Activated T-cell treated with anti-CD3 and anti-CD28 coated beads, Interleukin-2, amount 50 U/mL, for 72 hours (primary cell): ENCODE data around the gene PXDN. TPM values are rescaled to one million over a fixed set of nuclear protein-coding genes. Genes with fewer than 3 reads are reported as not detected.

Source experiments
- ATAC-seq, 2 donors: fragments of 150-1000 bp; cut with Tn5 transposase; replicated peaks in 1 of 2; 2 replicates each; pipeline ENCODE4 v1.10.0; 2021; ENCODE audit warnings: moderate library complexity in 2 of 2, mild to moderate bottlenecking in 1 of 2
- DNase-seq, 2 donors: peaks; one replicate each; pipeline ENCODE4 v3.0.0; 2021 to 2022; ENCODE audit warnings: mixed read lengths in 1 of 2
- H3K27ac Mint-ChIP-seq: one replicate; pipeline ENCODE4 v1.8.0; 2022; ENCODE audit warnings: mild to moderate bottlenecking, moderate library complexity, mixed read lengths
- H3K27me3 Mint-ChIP-seq: one replicate; pipeline ENCODE4 v1.8.0; 2022; ENCODE audit warnings: low read depth, mixed read lengths
- H3K36me3 Mint-ChIP-seq, 2 donors: one replicate each; pipeline ENCODE4 v1.8.0; 2022; ENCODE audit warnings: mixed read lengths in 2 of 2, mild to moderate bottlenecking in 1 of 2; ENCODE audit not compliant: insufficient read depth in 2 of 2
- H3K4me1 Mint-ChIP-seq: one replicate; pipeline ENCODE4 v1.8.0; 2022; ENCODE audit warnings: low read depth, mixed read lengths
- H3K4me3 Mint-ChIP-seq, 2 donors: one replicate each; pipeline ENCODE4 v1.8.0; 2022; ENCODE audit warnings: mild to moderate bottlenecking in 2 of 2, mixed read lengths in 2 of 2, moderate library complexity in 2 of 2
- H3K9me3 Mint-ChIP-seq, 2 donors: one replicate each; pipeline ENCODE4 v1.8.0; 2022; ENCODE audit warnings: mixed read lengths in 2 of 2
- total RNA-seq, 2 donors: library from RNA; stranded (reverse); gene quantifications; one replicate each; pipeline ENCODE4 v1.2.3, GENCODE V29; 2022

Gene PXDN
- total RNA-seq, 2 donors from 2014 or later: 0.25 to 1.8 TPM

- Mint-ChIP-seq H3K4me1 (no peaks in the 10 kb centered on the region), H3K27ac (no peak overlapping the region), H3K36me3 (no peaks in the 10 kb centered on the region), H3K4me3 (no peak overlapping the region), H3K27me3 (no peaks in the 10 kb centered on the region), H3K9me3 (no peaks in the 10 kb centered on the region)
- DNase-seq (no peak), ATAC-seq (no peak)
These were observed 102.1 kb downstream of the PXDN start for GRCh38 chr2:1642066-1642861.

- H3K27ac Mint-ChIP-seq: no peak overlapping the region
- no peak for ATAC-seq
- no peak overlapping the region for H3K4me3 Mint-ChIP-seq
- DNase-seq: no peak
- no peaks in the 10 kb centered on the region for H3K27me3 Mint-ChIP-seq
- no peaks in the 10 kb centered on the region for H3K36me3 Mint-ChIP-seq
- H3K4me1 Mint-ChIP-seq: no peaks in the 10 kb centered on the region
- no peaks in the 10 kb centered on the region for H3K9me3 Mint-ChIP-seq
These were observed 102.8 kb downstream of the PXDN start for GRCh38 chr2:1641523-1641922.

- H3K27me3 Mint-ChIP-seq: no peaks in the 10 kb centered on the region
- no peak overlapping the region for H3K27ac Mint-ChIP-seq
- no peak overlapping the region for H3K4me3 Mint-ChIP-seq
- no peaks in the 10 kb centered on the region for H3K9me3 Mint-ChIP-seq
- H3K36me3 Mint-ChIP-seq: no peaks in the 10 kb centered on the region
- no peaks in the 10 kb centered on the region for H3K4me1 Mint-ChIP-seq
- ATAC-seq (no peak), DNase-seq (no peak)
These were observed 103.8 kb downstream of the PXDN start for GRCh38 chr2:1640301-1641135.

- ATAC-seq (no peak), DNase-seq (no peak)
- H3K4me3 Mint-ChIP-seq: no peak overlapping the region
- no peaks in the 10 kb centered on the region for H3K36me3 Mint-ChIP-seq
- no peaks in the 10 kb centered on the region for H3K4me1 Mint-ChIP-seq
- H3K9me3 Mint-ChIP-seq: no peaks in the 10 kb centered on the region
- no peak overlapping the region for H3K27ac Mint-ChIP-seq
- H3K27me3 Mint-ChIP-seq: no peaks in the 10 kb centered on the region
These were observed 105.0 kb downstream of the PXDN start for GRCh38 chr2:1639086-1639858.

- no peak overlapping the region for H3K4me3 Mint-ChIP-seq
- no peaks in the 10 kb centered on the region for H3K36me3 Mint-ChIP-seq
- DNase-seq (no peak), ATAC-seq (no peak)
- no peaks in the 10 kb centered on the region for H3K4me1 Mint-ChIP-seq
- H3K27ac Mint-ChIP-seq: no peak overlapping the region
- no peaks in the 10 kb centered on the region for H3K27me3 Mint-ChIP-seq
- H3K9me3 Mint-ChIP-seq: no peaks in the 10 kb centered on the region
These were observed 105.9 kb downstream of the PXDN start for GRCh38 chr2:1638281-1638860.

- H3K27ac Mint-ChIP-seq: no peak overlapping the region
- no peaks in the 10 kb centered on the region for H3K36me3 Mint-ChIP-seq
- no peak for ATAC-seq
- no peaks in the 10 kb centered on the region for H3K9me3 Mint-ChIP-seq
- H3K27me3 Mint-ChIP-seq: no peaks in the 10 kb centered on the region
- H3K4me3 Mint-ChIP-seq: no peak overlapping the region
- DNase-seq: no peak
- no peaks in the 10 kb centered on the region for H3K4me1 Mint-ChIP-seq
These were observed 107.4 kb downstream of the PXDN start for GRCh38 chr2:1636791-1637415.

GRCh38 chr2:1635823-1636222 is 108.5 kb downstream of the PXDN start:
- ATAC-seq (no peak), DNase-seq (no peak)
- no peaks in the 10 kb centered on the region for H3K4me1 Mint-ChIP-seq
- H3K9me3 Mint-ChIP-seq: no peaks in the 10 kb centered on the region
- H3K36me3 Mint-ChIP-seq: no peaks in the 10 kb centered on the region
- no peak overlapping the region for H3K27ac Mint-ChIP-seq
- no peak overlapping the region for H3K4me3 Mint-ChIP-seq
- H3K27me3 Mint-ChIP-seq: no peaks in the 10 kb centered on the region

- ATAC-seq: no peak
- Mint-ChIP-seq H3K9me3 (no peaks in the 10 kb centered on the region), H3K27ac (no peak overlapping the region), H3K27me3 (no peaks in the 10 kb centered on the region), H3K4me3 (no peak overlapping the region), H3K4me1 (no peaks in the 10 kb centered on the region), H3K36me3 (no peaks in the 10 kb centered on the region)
- DNase-seq: no peak
These were observed 109.5 kb downstream of the PXDN start for GRCh38 chr2:1634681-1635341.

- no peak overlapping the region for H3K4me3 Mint-ChIP-seq
- H3K36me3 Mint-ChIP-seq: no peaks in the 10 kb centered on the region
- H3K9me3 Mint-ChIP-seq: no peaks in the 10 kb centered on the region
- H3K4me1 Mint-ChIP-seq: no peaks in the 10 kb centered on the region
- ATAC-seq (no peak), DNase-seq (no peak)
- no peak overlapping the region for H3K27ac Mint-ChIP-seq
- H3K27me3 Mint-ChIP-seq: peaks cover 1% of the 10 kb centered on the region
These were observed 110.3 kb downstream of the PXDN start for GRCh38 chr2:1633936-1634587.

GRCh38 chr2:1633092-1633671 is 111.1 kb downstream of the PXDN start:
- DNase-seq (no peak), ATAC-seq (no peak)
- no peak overlapping the region for H3K4me3 Mint-ChIP-seq
- H3K9me3 Mint-ChIP-seq: no peaks in the 10 kb centered on the region
- H3K27me3 Mint-ChIP-seq: peaks cover 5% of the 10 kb centered on the region
- no peak overlapping the region for H3K27ac Mint-ChIP-seq
- no peaks in the 10 kb centered on the region for H3K4me1 Mint-ChIP-seq
- no peaks in the 10 kb centered on the region for H3K36me3 Mint-ChIP-seq

GRCh38 chr2:1632510-1632909 is 111.8 kb downstream of the PXDN start:
- Mint-ChIP-seq H3K27ac (no peak overlapping the region), H3K9me3 (no peaks in the 10 kb centered on the region), H3K27me3 (peaks cover 5% of the 10 kb centered on the region), H3K4me1 (no peaks in the 10 kb centered on the region), H3K36me3 (no peaks in the 10 kb centered on the region), H3K4me3 (no peak overlapping the region)
- DNase-seq (no peak), ATAC-seq (no peak)

- no peaks in the 10 kb centered on the region for H3K4me1 Mint-ChIP-seq
- ATAC-seq: no peak
- no peaks in the 10 kb centered on the region for H3K9me3 Mint-ChIP-seq
- H3K4me3 Mint-ChIP-seq: no peak overlapping the region
- peaks cover 5% of the 10 kb centered on the region for H3K27me3 Mint-ChIP-seq
- H3K27ac Mint-ChIP-seq: no peak overlapping the region
- H3K36me3 Mint-ChIP-seq: no peaks in the 10 kb centered on the region
- DNase-seq: no peak
These were observed 112.3 kb downstream of the PXDN start for GRCh38 chr2:1632002-1632348.
